Raji (cell line): ENCODE data around the gene ZNF385D.

Experiments
- POLR2A ChIP-seq: IDR thresholded peaks from 2 replicates; pipeline ENCODE4 v1.6.1; 2011; ENCODE audit warnings: low read depth, low read length, control low read depth; ENCODE audit not compliant: insufficient read depth

ZNF385D gene

GRCh38 chr3:21534462-21534861, 216.5 kb downstream of the ZNF385D start:
- TF ChIP-seq POLR2A = no peak

- no peak for TF ChIP-seq POLR2A
Observed at GRCh38 chr3:21533002-21533401, 218.0 kb downstream of the ZNF385D start.

- no peak for TF ChIP-seq POLR2A
Observed at GRCh38 chr3:21531909-21532308, 219.1 kb downstream of the ZNF385D start.

- TF ChIP-seq POLR2A = no peak
Observed at GRCh38 chr3:21528291-21528995, 222.6 kb downstream of the ZNF385D start.

- no peak for TF ChIP-seq POLR2A
Observed at GRCh38 chr3:21526461-21526860, 224.5 kb downstream of the ZNF385D start.

- no peak for TF ChIP-seq POLR2A
Observed at GRCh38 chr3:21524133-21524532, 226.9 kb downstream of the ZNF385D start.

- TF ChIP-seq POLR2A = no peak
Observed at GRCh38 chr3:21520106-21520963, 230.7 kb downstream of the ZNF385D start.

- no peak for TF ChIP-seq POLR2A
Observed at GRCh38 chr3:21517184-21517583, 233.8 kb downstream of the ZNF385D start.

- no peak for TF ChIP-seq POLR2A
Observed at GRCh38 chr3:21515417-21515816, 235.6 kb downstream of the ZNF385D start.

- no peak for TF ChIP-seq POLR2A
Observed at GRCh38 chr3:21509731-21510470, 241.1 kb downstream of the ZNF385D start.

- TF ChIP-seq POLR2A = no peak
Observed at GRCh38 chr3:21508246-21508645, 242.8 kb downstream of the ZNF385D start.

GRCh38 chr3:21505711-21506460, 245.1 kb downstream of the ZNF385D start:
- TF ChIP-seq POLR2A = no peak

- TF ChIP-seq POLR2A = no peak
Observed at GRCh38 chr3:21502656-21503055, 248.4 kb downstream of the ZNF385D start.

GRCh38 chr3:21500834-21501233, 250.2 kb downstream of the ZNF385D start:
- TF ChIP-seq POLR2A = no peak

- no peak for TF ChIP-seq POLR2A
Observed at GRCh38 chr3:21487520-21487919, 263.5 kb downstream of the ZNF385D start.
